ENCODE data around the gene TBL1X.

Gene TBL1X

DNA sequence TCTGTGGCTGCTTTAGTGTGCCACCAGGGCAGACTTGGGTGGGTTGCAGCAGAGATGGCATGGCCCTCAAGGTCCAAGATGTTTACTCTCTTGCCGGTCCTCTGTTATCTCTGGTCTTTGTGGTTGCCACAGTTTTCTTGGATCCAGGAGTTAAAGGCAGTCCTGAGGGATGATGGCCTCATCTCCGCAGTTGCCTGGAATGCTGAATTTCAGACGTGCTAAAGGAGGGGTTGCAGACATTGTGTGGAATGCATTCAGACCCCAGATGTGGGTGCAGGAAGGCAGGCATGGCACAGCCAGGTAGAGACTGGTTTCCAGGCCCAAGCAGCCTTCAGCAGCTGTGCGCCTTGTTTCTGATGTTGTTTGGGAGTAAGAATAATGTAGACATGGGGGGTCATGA is 64.4 kb downstream of the TBL1X start:
- no peak for TF ChIP-seq EZH2phosphoT487 (IDR thresholded peaks at IDR 0.05; ENCODE audit: low read depth)
- TF ChIP-seq, protein P1, sequence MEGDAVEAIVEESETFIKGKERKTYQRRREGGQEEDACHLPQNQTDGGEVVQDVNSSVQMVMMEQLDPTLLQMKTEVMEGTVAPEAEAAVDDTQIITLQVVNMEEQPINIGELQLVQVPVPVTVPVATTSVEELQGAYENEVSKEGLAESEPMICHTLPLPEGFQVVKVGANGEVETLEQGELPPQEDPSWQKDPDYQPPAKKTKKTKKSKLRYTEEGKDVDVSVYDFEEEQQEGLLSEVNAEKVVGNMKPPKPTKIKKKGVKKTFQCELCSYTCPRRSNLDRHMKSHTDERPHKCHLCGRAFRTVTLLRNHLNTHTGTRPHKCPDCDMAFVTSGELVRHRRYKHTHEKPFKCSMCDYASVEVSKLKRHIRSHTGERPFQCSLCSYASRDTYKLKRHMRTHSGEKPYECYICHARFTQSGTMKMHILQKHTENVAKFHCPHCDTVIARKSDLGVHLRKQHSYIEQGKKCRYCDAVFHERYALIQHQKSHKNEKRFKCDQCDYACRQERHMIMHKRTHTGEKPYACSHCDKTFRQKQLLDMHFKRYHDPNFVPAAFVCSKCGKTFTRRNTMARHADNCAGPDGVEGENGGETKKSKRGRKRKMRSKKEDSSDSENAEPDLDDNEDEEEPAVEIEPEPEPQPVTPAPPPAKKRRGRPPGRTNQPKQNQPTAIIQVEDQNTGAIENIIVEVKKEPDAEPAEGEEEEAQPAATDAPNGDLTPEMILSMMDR (IDR thresholded peaks at IDR 0.05; ENCODE audit: low read depth, low read length) = no peak
- Histone ChIP-seq H3K79me2 (ENCODE audit: low read length) (peaks cover 65% of the 10 kb centered on the region), H3K9ac (ENCODE audit: low read length) (no peak overlapping the region), H3K36me3 (replicated peaks; ENCODE audit: low read depth, low read length) (no peaks in the 10 kb centered on the region), H3K27me3 (ENCODE audit: low read depth, low read length) (no peaks in the 10 kb centered on the region), H3K4me2 (ENCODE audit: low read length) (no peak overlapping the region), H2AFZ (ENCODE audit: low read depth, low read length) (no peak overlapping the region), H4K20me1 (ENCODE audit: insufficient read depth, low read length) (peaks cover 4% of the 10 kb centered on the region; the same call in 1 of the 2 replicates), H3K9me3 (ENCODE audit: insufficient read depth, low read length) (no peaks in the 10 kb centered on the region), H3K4me1 (ENCODE audit: low read length) (peaks cover 65% of the 10 kb centered on the region), H3K4me3 (ENCODE audit: low read length) (no peak overlapping the region), H3K27ac (ENCODE audit: low read length) (no peak overlapping the region)

DNA sequence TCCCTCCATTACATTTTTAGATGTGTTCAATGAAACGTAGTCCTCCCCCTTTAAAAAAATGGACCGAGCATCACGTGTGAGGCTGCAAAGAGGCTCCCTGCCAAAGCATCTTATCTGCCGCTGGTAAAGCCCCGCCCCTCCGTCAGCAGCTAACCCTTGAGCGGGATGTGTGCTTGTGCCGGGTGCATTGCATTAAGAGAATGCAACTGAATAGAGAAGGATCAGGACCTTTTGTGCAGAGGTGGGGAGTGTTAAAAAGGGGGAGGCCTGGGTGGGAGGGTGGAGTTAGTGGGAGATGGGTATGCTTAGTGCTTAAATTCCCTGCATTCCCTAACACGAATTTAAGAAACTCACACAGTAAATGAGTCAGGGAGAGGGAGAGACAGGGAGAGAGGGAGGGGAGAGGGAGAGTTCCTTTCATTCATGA is 66.0 kb downstream of the TBL1X start:
- Histone ChIP-seq H3K27me3 (ENCODE audit: low read depth, low read length) (no peaks in the 10 kb centered on the region), H3K4me2 (ENCODE audit: low read length) (peak overlapping the region; percentile 84), H4K20me1 (ENCODE audit: insufficient read depth, low read length) (no peaks in the 10 kb centered on the region), H3K4me1 (ENCODE audit: low read length) (peaks cover 50% of the 10 kb centered on the region), H2AFZ (ENCODE audit: low read depth, low read length) (no peak overlapping the region), H3K36me3 (replicated peaks; ENCODE audit: low read depth, low read length) (no peaks in the 10 kb centered on the region), H3K4me3 (ENCODE audit: low read length) (peak overlapping the region; percentile 74), H3K79me2 (ENCODE audit: low read length) (peaks cover 57% of the 10 kb centered on the region), H3K27ac (ENCODE audit: low read length) (peak overlapping the region; percentile 84), H3K9ac (ENCODE audit: low read length) (peak overlapping the region; percentile 47), H3K9me3 (ENCODE audit: insufficient read depth, low read length) (no peaks in the 10 kb centered on the region)
- TF ChIP-seq, protein P1 (IDR thresholded peaks at IDR 0.05; ENCODE audit: low read depth, low read length) = no peak
- TF ChIP-seq EZH2phosphoT487 (IDR thresholded peaks at IDR 0.05; ENCODE audit: low read depth) = no peak

DNA sequence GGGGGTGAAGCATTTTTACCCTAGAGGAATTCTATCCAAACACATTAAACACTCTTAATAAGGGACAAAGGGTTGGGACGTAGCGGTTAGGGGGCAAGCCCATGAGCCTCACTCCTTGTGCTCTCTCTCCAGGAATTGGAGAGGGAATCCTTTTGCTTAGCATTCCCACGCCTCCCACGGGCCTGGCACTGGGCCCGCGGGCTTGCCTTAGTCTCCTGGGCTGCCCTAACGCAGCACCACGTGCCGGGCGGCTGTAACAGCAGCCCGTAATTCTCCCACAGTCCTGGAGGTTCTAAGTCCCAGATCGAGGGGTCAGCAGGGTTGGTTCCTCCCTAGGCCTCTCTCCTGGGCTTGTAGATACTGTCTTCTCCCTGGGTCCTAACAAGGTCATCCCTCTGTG is 67.5 kb downstream of the TBL1X start:
- peaks cover 47% of the 10 kb centered on the region for H3K79me2 ChIP-seq (ENCODE audit: low read length)
- no peaks in the 10 kb centered on the region for H3K27me3 ChIP-seq (ENCODE audit: low read depth, low read length)
- peaks cover 5% of the 10 kb centered on the region for H3K36me3 ChIP-seq (replicated peaks; ENCODE audit: low read depth, low read length)
- H4K20me1 ChIP-seq (ENCODE audit: insufficient read depth, low read length) = no peaks in the 10 kb centered on the region
- H3K9me3 ChIP-seq (ENCODE audit: insufficient read depth, low read length) = no peaks in the 10 kb centered on the region
- no peak for TF ChIP-seq EZH2phosphoT487 (IDR thresholded peaks at IDR 0.05; ENCODE audit: low read depth)
- TF ChIP-seq, protein P1 (IDR thresholded peaks at IDR 0.05; ENCODE audit: low read depth, low read length) = no peak
- peaks cover 36% of the 10 kb centered on the region for H3K4me1 ChIP-seq (ENCODE audit: low read length)
- H3K4me3 ChIP-seq (ENCODE audit: low read length) = no peak overlapping the region
- H3K27ac ChIP-seq (ENCODE audit: low read length) = no peak overlapping the region
- H3K9ac ChIP-seq (ENCODE audit: low read length) = no peak overlapping the region
- no peak overlapping the region for H2AFZ ChIP-seq (ENCODE audit: low read depth, low read length)
- no peak overlapping the region for H3K4me2 ChIP-seq (ENCODE audit: low read length)

DNA sequence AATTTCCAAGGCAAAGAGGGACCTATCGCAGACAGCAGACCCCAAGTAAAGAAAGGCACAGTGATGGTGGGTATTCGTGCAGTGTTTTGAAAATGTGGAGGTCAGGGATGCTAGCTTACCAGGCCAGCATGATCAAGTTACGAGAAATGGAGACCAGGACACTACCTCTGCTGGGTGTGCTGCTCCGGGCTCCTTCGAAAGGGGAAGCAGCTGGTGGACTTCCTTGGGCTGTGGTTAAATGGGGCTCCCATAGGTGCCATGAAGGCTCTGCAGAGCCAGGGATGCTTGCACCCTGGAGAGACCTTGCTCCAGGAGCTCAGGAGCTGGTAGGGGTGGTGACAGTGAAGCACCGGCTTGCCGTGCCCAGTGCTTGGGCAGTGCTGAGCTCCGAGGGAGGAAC is 68.8 kb downstream of the TBL1X start:
- no peak overlapping the region for H3K4me2 ChIP-seq (ENCODE audit: low read length)
- H3K79me2 ChIP-seq (ENCODE audit: low read length) = peaks cover 39% of the 10 kb centered on the region
- H3K4me1 ChIP-seq (ENCODE audit: low read length) = peaks cover 24% of the 10 kb centered on the region

More for the DNA sequence above, 68.8 kb downstream of the TBL1X start:
- no peak for TF ChIP-seq EZH2phosphoT487 (IDR thresholded peaks at IDR 0.05; ENCODE audit: low read depth)
- TF ChIP-seq, protein P1 (IDR thresholded peaks at IDR 0.05; ENCODE audit: low read depth, low read length) = no peak
- Histone ChIP-seq H3K4me3 (ENCODE audit: low read length) (no peak overlapping the region), H3K27ac (ENCODE audit: low read length) (no peak overlapping the region), H3K9ac (ENCODE audit: low read length) (no peak overlapping the region), H3K9me3 (ENCODE audit: insufficient read depth, low read length) (no peaks in the 10 kb centered on the region), H4K20me1 (ENCODE audit: insufficient read depth, low read length) (no peaks in the 10 kb centered on the region), H2AFZ (ENCODE audit: low read depth, low read length) (no peak overlapping the region), H3K36me3 (replicated peaks; ENCODE audit: low read depth, low read length) (peaks cover 10% of the 10 kb centered on the region), H3K27me3 (ENCODE audit: low read depth, low read length) (no peaks in the 10 kb centered on the region)
